A673 (cell line): ENCODE data around the gene WDR19. TPM values are rescaled to one million over a fixed set of nuclear protein-coding genes. Genes with fewer than 3 reads are reported as not detected.

Experiments
- BruUV-seq: library from RNA; stranded (reverse); fragments of 400-500 nt; replicated peaks from 2 replicates; lab custom pipeline; 2021; lab: Mats Ljungman, UMichigan
- CTCF ChIA-PET: fragments of 300-600 bp; sonication (Branson Sonifier 250); formaldehyde crosslinking; loops from one replicate; lab custom pipeline; 2022; ENCODE audit warnings: antibody characterized with exemption; lab: Charles Lee
- POLR2A ChIA-PET: fragments of 300-600 bp; sonication (Branson Sonifier 250); formaldehyde crosslinking; loops from one replicate; lab custom pipeline; 2022; ENCODE audit warnings: antibody characterized with exemption; ENCODE audit not compliant: low non-redundant PET; lab: Charles Lee
- DNase-seq: peaks from one replicate; pipeline ENCODE4 v3.0.0-alpha.2; 2015; ENCODE audit warnings: low spot score
- H3K27ac ChIP-seq: fragments of 200-600 bp; sonication (generic); 2 replicates; pipeline ENCODE4 v1.5.1; 2016; ENCODE audit warnings: mixed run types, low read depth, mild to moderate bottlenecking, mixed read lengths, antibody characterized with exemption, low read length; ENCODE audit not compliant: poor library complexity, severe bottlenecking
- H3K27me3 ChIP-seq: fragments of 200-600 bp; sonication (generic); replicated peaks from 2 replicates; pipeline ENCODE4 v1.6.1; 2017; ENCODE audit warnings: mixed run types, low read depth, mild to moderate bottlenecking, mixed read lengths, antibody characterized with exemption, low read length; ENCODE audit not compliant: insufficient read depth, poor library complexity
- H3K36me3 ChIP-seq: fragments of 200-600 bp; sonication (generic); 2 replicates; pipeline ENCODE4 v1.6.1; 2016; ENCODE audit warnings: mixed run types, mild to moderate bottlenecking, mixed read lengths, antibody characterized with exemption, low read length; ENCODE audit not compliant: insufficient read depth, poor library complexity, severe bottlenecking
- H3K4me1 ChIP-seq: fragments of 200-600 bp; sonication (generic); 2 replicates; pipeline ENCODE4 v1.6.1; 2017; ENCODE audit warnings: mixed run types, mild to moderate bottlenecking, mixed read lengths, antibody characterized with exemption, low read length; ENCODE audit not compliant: insufficient read depth, poor library complexity, severe bottlenecking
- H3K4me3 ChIP-seq: fragments of 200-600 bp; sonication (generic); 2 replicates; pipeline ENCODE4 v1.5.1; 2016; ENCODE audit warnings: low read depth, mixed run types, mild to moderate bottlenecking, mixed read lengths, low read length; ENCODE audit not compliant: poor library complexity, severe bottlenecking
- H3K9me3 ChIP-seq: fragments of 200-600 bp; sonication (generic); 2 replicates; pipeline ENCODE4 v1.6.1; 2016; ENCODE audit warnings: mixed run types, low read depth, mild to moderate bottlenecking, mixed read lengths, antibody characterized with exemption, low read length; ENCODE audit not compliant: poor library complexity, severe bottlenecking
- CTCF ChIP-seq: fragments of 300-800, 200-600 bp; sonication (generic); conservative IDR thresholded peaks from 2 replicates; pipeline ENCODE4 v1.5.1; 2017; ENCODE audit warnings: low read depth, mild to moderate bottlenecking, antibody characterized with exemption, low read length, moderate library complexity, mixed read lengths
- EZH2 ChIP-seq: fragments of 200-600 bp; sonication (generic); IDR thresholded peaks from 2 replicates; pipeline ENCODE4 v1.6.1; 2017; ENCODE audit warnings: borderline replicate concordance, low read depth, mild to moderate bottlenecking, mixed read lengths, antibody characterized with exemption, low read length; ENCODE audit not compliant: poor library complexity, severe bottlenecking
- intact Hi-C: fragments of 100-400 bp; cut with micrococcal nuclease; formaldehyde crosslinking; loops from one replicate; pipeline ENCODE4 v1.10.0; 2022; ENCODE audit not compliant: unreplicated experiment
- total RNA-seq: library from RNA; stranded (reverse); gene quantifications from 2 replicates; pipeline ENCODE4 v1.2.3, GENCODE V29; 2021

Gene WDR19
- total RNA-seq, 1 experiment from 2014 or later: 33.7 TPM

GRCh38 chr4:39146211-39146610 lies 36.1 kb upstream of the WDR19 start:
- Histone ChIP-seq H3K4me3 (no peak overlapping the region), H3K36me3 (no peaks in the 10 kb centered on the region), H3K27me3 (no peaks in the 10 kb centered on the region), H3K4me1 (peaks cover 5% of the 10 kb centered on the region), H3K27ac (no peak overlapping the region), H3K9me3 (no peaks in the 10 kb centered on the region)
- no peak for TF ChIP-seq CTCF
- no TSS peak for BruUV-seq
- ChIA-PET POLR2A (no interaction called here), CTCF (no interaction called here)
- DNase-seq: no peak
- intact Hi-C loops: no loop called here

GRCh38 chr4:39154009-39154408 lies 28.3 kb upstream of the WDR19 start:
- TF ChIP-seq EZH2 (no peak), CTCF (no peak)
- DNase-seq: no peak
- BruUV-seq: no TSS peak
- Histone ChIP-seq H3K27me3 (no peaks in the 10 kb centered on the region), H3K9me3 (no peaks in the 10 kb centered on the region), H3K4me3 (no peak overlapping the region), H3K27ac (no peak overlapping the region), H3K4me1 (peaks cover 11% of the 10 kb centered on the region), H3K36me3 (no peaks in the 10 kb centered on the region)
- ChIA-PET POLR2A (no interaction called here), CTCF (interaction anchor here (0.7 kb wide), 1 partner anchor 249 kb away, joined by 4 read pairs; no protein-coding TSS in a partner anchor)
- intact Hi-C loops: no loop called here

- CTCF ChIA-PET: no interaction called here
- intact Hi-C loops: no loop called here
Measured at GRCh38 chr4:39157520-39157919, 24.8 kb upstream of the WDR19 start.

More at GRCh38 chr4:39157520-39157919, 24.8 kb upstream of the WDR19 start:
- POLR2A ChIA-PET: no interaction called here
- BruUV-seq: no TSS peak
- Histone ChIP-seq H3K36me3 (no peaks in the 10 kb centered on the region), H3K4me1 (no peaks in the 10 kb centered on the region), H3K9me3 (no peaks in the 10 kb centered on the region), H3K4me3 (no peak overlapping the region), H3K27ac (no peak overlapping the region), H3K27me3 (no peaks in the 10 kb centered on the region)
- no peak for DNase-seq
- no peak for TF ChIP-seq CTCF
- no peak for TF ChIP-seq EZH2
